Measurements from ENCODE around the gene TINAGL1.
"Not testable (repeated sequence)": the region's sequence is repeated elsewhere in the genome, so short reads cannot be mapped to it uniquely, and the experiment has no call there.

Gene TINAGL1

GRCh38 chr1:31585736-31586365 lies 9.5 kb downstream of the TINAGL1 start:
- TF ChIP-seq ZFX (IDR thresholded peaks at IDR 0.05) (no peak), CTCF (conservative IDR thresholded peaks at IDR 0.05) (no peak)
- H3K27ac ChIP-seq: no peak overlapping the region

DNA sequence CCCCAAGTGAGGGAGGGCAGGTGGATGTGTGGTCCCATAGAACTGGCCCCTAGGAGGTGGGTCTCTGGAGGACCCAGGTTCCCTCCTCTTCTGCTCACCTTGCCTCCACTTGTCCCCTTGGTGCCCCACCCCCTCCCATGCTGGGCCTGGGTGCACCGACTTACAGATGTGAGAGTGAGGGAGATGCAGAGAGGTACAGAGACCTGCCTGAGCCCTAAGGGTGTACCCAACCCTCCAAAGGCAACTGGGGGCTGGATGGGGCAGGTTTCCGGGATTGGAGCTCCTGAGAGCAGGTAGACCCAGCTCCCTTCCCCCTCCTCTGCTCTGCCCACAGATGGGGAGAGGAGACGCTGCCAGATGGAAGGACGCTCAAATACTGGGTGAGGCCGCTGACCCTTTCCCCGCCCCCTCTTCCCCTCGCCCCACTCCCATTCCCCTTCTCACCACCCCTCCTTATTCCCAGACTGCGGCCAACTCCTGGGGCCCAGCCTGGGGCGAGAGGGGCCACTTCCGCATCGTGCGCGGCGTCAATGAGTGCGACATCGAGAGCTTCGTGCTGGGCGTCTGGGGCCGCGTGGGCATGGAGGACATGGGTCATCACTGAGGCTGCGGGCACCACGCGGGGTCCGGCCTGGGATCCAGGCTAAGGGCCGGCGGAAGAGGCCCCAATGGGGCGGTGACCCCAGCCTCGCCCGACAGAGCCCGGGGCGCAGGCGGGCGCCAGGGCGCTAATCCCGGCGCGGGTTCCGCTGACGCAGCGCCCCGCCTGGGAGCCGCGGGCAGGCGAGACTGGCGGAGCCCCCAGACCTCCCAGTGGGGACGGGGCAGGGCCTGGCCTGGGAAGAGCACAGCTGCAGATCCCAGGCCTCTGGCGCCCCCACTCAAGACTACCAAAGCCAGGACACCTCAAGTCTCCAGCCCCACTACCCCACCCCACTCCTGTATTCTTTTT lies 10.3 kb downstream of the TINAGL1 start:
- no peak for TF ChIP-seq ZFX (IDR thresholded peaks at IDR 0.05)
- no peak for TF ChIP-seq CTCF (conservative IDR thresholded peaks at IDR 0.05)
- H3K27ac ChIP-seq: no peak overlapping the region

DNA sequence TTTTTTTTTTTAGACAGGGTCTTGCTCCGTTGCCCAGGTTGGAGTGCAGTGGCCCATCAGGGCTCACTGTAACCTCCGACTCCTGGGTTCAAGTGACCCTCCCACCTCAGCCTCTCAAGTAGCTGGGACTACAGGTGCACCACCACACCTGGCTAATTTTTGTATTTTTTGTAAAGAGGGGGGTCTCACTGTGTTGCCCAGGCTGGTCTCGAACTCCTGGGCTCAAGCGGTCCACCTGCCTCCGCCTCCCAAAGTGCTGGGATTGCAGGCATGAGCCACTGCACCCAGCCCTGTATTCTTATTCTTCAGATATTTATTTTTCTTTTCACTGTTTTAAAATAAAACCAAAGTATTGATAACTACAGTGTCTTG lies 11.0 kb downstream of the TINAGL1 start:
- not testable (repeated sequence) for H3K27ac ChIP-seq

- H3K27ac ChIP-seq: no peak overlapping the region
- TF ChIP-seq ZFX (IDR thresholded peaks at IDR 0.05): no peak
- TF ChIP-seq CTCF (conservative IDR thresholded peaks at IDR 0.05): peak; percentile 72
Measured at GRCh38 chr1:31587720-31588423, 11.6 kb downstream of the TINAGL1 start.

- H3K27ac ChIP-seq: no peak overlapping the region
- TF ChIP-seq ZFX (IDR thresholded peaks at IDR 0.05) (no peak), CTCF (conservative IDR thresholded peaks at IDR 0.05) (no peak)
Measured at GRCh38 chr1:31588751-31589515, 12.6 kb downstream of the TINAGL1 start.

GRCh38 chr1:31591425-31592093 lies 15.2 kb downstream of the TINAGL1 start:
- TF ChIP-seq ZFX (IDR thresholded peaks at IDR 0.05) (no peak), CTCF (conservative IDR thresholded peaks at IDR 0.05) (no peak)
- H3K27ac ChIP-seq: no peak overlapping the region

GRCh38 chr1:31592132-31592531 lies 15.8 kb downstream of the TINAGL1 start:
- no peak overlapping the region for H3K27ac ChIP-seq
- TF ChIP-seq CTCF (conservative IDR thresholded peaks at IDR 0.05): no peak
- no peak for TF ChIP-seq ZFX (IDR thresholded peaks at IDR 0.05)

All from C4-2B (cell line).